SHP77 (cell line): ENCODE data around the gene PDIA4.
"Not testable (repeated sequence)": the region's sequence is repeated elsewhere in the genome, so short reads cannot be mapped to it uniquely, and the experiment has no call there.

ENCODE experiments used
- DNase-seq, 2 experiments: peaks; one replicate each; lab custom pipeline; 2025; lab: John Stamatoyannopoulos, UW

PDIA4 gene

GRCh38 chr7:149003018-149003417, 25.3 kb downstream of the PDIA4 start:
- no peak for DNase-seq

DNA sequence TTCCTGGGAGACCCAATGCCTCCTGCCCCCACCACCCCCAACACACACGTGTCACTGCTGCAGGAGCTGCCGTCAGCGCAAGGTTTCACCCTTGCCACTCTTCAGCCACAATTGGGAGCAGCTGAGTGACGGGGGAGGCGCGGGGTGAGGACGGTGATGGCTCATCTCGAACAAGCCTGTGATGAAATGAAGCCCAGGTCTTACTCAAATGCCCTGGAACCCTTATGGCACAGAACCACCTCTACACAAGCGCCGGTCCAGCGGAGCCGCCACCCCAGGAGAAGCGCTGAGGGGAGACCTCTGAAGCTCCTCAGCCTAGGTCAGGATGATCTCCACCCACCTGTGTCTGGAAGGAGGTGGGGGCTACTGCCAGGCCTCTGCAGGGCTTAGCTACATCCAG, 25.7 kb downstream of the PDIA4 start:
- no peak for DNase-seq

DNA sequence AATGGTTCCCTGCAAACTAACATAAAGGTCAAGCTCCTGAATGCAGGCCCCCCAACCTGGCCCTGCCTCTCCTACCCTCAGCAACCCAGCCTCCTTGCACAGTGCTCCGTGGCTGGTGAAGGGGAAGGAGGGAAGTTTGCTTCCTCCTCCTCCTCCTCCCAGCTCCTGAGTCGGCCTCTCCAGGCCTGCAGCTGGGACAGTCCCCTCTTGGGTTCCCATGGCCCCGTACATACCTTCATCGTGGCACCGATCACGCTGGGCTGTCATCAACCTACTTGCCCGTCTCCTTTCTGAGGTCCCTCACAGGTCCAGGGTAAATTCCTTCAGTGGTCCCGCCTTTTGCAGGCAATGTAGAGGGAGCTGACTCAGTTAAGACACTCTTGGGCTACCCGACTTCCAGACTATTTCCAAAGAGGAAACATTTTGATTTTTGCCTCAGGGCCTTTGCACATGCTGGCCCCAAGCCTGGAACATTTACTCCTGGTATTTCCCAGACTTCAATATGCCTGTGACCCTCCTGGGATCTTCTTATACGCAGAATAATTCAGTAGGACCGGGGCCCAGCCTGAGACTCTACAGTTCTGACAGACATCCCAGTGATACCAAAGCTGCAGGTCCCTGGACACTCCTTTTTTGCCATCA, 26.8 kb downstream of the PDIA4 start:
- DNase-seq, result no peak

GRCh38 chr7:149000961-149001360, 27.3 kb downstream of the PDIA4 start:
- DNase-seq, result no peak

GRCh38 chr7:148999192-148999591, 29.1 kb downstream of the PDIA4 start:
- no peak for DNase-seq

- DNase-seq, result no peak
Measured at GRCh38 chr7:148997497-148997896, 30.8 kb downstream of the PDIA4 start.

DNA sequence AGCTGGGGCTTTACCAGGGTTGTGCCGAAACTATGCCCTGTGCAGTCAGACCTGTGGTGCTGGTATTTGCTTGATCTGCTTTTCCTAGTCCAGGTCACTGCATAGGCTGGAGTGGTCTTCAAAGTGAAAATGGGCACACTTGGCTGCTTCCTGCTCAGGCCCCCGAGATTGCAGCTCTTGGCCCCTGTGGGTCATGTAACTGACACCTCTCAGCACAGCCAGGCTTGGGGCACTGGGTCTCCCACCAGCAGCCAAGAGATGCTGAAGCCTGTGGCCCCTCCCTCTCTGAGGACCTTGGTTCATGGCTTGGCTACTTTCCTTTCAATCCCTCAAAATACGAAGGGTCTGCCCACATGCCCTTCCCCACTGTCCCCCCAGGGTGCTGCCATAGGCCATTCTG, 33.7 kb downstream of the PDIA4 start:
- DNase-seq, result no peak

DNA sequence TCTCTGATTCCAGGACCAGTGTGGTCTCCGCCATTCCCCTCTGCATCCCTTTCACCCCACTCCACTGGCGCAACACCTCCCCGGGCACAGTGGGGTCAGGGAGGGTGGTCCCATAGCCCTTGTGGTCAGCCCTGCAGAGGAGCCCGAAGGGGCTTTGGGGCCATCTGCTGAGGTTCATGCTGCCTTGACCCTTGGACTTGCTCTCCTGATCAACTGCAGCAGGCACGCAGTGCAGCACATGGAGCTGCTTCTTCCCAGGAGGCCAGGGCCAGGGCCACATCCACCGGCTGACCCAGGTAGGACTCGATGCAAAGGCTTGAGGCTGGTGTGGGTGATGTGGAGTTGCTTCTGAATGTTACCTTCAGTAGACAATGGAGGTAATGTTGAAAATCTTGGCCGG, 35.1 kb downstream of the PDIA4 start:
- no peak for DNase-seq

DNA sequence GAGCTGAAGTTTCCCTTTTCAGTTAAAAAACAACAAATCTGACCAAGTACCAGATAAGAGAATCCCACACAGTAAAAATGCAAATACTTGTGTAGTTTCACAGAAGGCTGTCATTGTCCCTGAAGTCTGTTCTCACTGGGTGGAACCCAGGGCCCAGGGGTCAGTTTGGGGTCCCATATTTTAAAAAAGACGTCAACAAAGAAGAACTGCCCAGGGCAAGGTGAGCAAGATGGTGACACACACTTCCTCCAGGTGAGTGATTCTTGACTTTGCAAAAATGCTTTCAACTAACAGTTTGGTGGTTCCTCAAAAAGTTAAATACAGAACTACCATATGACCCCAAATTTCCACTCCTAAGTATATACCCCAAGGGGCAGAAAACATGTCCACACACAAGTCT, 36.8 kb downstream of the PDIA4 start:
- DNase-seq, result no peak

- peak; percentile 16 to 33 for DNase-seq
Measured at GRCh38 chr7:148987751-148988512, 40.4 kb downstream of the PDIA4 start.

DNA sequence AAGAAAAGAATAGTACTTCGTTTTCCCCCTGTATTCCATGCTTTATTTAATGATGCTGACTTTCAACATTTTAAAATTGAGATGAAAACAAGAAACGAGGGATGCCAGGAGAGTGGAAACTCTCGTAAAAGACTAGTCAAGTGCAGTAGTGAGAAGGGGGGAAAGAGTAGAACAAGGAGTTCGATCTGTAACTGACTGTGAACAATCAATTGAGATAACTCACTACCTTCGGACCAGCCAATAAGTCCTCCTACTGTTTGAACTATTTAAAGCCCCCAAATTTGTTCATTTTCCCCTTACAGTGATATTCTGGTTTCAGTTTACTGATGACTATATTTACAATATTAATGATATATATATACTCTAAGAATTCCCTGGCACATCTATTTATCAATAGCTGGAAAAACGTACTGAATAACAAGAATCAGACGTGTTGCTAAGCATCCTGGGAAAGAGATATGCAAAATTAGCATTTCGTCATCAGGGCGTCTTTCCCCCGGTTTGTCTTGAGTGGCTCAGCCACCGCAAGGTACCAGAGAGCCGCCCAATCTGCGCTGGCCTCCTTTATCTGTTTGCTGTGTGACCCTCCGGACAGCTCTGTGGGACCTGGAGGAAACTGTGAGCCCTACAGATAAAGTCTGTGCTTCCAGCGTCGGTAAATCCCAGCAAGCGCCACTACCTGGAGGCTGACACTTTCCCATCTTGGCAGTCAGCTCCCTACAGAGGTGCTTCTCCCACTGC, 41.1 kb downstream of the PDIA4 start:
- DNase-seq, result peak; percentile 80 to 84

GRCh38 chr7:148986742-148987009, 41.6 kb downstream of the PDIA4 start:
- DNase-seq, result no peak

DNA sequence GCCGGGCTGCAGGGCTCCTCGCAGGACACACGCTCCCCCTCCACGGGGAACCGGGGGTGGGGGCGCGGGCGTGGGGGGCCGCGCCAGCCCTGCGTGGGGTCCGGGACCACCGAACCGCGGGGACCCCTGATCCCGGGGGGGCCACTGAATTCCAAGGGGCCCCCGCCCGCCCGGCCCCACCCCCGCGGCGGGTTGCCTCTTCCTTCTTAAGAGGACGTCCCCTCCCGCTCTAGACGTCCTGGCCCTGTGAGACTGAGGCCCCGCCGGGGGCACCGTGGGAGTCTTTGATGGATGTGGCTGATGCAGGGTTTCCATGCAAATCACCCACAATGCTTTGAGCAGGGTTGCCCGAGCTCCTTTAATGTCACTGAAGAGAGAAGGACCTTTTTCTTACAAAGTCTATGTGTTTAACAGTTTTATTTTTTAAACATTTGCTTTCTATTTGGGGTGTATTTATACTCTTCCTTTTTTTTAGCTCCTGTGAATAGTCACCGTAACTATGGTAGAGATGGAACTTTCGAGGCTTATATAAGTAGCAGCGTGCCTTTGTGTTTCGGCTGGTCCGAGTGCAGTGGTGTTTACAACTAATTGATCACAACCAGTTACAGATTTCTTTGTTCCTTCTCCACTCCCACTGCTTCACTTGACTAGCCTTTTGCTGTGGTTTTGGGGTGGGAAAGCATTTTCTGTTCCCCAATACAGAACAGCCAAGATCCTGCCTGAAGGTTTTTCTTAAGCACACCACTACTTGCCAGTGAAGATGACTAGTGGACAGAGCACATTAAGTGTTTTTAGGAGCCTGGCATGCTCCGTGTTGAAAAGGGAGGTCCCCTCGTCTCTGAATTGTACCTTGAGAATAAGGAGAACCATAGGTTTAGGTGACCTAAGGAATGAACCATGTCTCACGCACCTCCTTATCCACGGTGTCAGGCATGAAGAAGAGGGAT, 44.8 kb downstream of the PDIA4 start:
- DNase-seq, result peak; percentile 57 to 82

GRCh38 chr7:148982654-148983199, 45.6 kb downstream of the PDIA4 start:
- DNase-seq, result peak in 1 of 2 experiments; percentile 17

DNA sequence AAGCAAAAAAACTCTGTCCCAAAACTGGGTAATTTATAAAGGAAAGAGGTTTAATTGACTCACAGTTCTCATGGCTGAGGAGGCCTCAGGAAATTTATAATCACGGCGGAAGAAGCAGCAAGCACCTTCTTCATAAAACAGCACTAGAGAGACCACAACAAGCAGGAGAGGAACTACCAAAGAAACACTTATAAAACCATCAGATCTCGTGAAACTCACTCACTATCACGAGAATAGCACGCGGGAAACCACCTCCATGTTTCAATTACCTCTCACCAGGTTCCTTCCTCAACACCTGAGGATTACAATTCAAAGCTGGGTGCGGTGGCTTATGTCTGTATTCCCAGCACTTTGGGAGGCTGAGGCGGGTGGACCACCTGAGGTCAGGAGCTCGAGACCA, 48.5 kb downstream of the PDIA4 start:
- DNase-seq, result no peak

DNA sequence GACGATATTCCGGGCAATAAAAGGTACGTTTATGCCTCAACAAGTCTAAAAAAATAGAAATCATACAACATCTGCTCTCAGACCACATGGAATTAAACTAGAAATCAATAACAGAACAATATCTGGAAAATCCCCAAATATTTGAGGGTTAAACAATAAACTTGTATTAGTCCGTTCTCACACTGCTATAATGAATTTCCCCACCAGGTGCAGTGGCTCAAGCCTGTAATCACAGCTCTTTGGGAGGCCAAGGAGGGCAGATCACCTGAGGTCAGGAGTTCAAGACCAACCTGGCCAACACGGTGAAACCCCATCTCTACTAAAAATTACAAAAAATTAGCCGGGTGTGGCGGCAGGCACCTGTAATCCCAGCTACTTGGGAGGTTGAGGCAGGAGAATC, 49.2 kb downstream of the PDIA4 start:
- not testable (repeated sequence) for DNase-seq

GRCh38 chr7:148978091-148978490, 50.2 kb downstream of the PDIA4 start:
- no peak for DNase-seq

- no peak for DNase-seq
Measured at GRCh38 chr7:148975896-148976295, 52.4 kb downstream of the PDIA4 start.

DNA sequence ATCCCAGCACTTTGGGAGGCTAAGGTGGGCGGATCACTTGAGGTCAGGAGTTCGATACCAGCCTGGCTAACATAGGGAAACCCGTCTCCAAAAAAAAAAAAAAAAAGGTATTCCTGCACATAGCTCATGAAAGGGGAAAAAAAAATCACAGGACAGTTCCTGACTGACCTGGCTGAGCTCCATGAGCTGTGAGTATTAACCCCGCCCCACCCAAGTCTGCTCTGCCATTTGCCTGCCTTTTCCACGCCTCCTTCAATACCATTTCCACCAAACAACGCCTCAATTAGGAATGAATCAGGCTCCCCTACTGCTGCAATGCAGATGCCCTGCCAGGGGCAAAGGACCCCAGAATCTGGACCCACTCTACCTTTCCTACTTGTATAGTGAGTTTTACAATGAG, 55.0 kb downstream of the PDIA4 start:
- no peak for DNase-seq

DNA sequence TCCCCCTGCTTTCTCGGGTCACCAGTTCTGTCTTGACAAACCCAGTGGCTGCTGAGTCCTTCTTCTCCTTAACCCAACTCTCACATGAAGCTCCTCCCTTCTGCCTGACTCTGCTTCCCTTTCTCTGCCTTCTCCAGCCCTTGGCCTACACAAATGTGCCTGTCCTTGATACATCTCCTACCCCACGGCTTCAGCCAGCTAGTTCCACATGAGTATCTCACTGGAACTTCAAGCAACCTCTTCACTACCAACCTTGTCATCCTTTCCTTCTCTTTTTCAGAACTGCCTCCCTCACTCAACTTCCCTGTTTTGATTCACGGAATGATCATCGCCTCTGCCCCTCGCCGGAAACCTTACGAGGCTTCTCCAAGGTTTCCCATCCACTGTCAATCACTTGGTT, 55.9 kb downstream of the PDIA4 start:
- DNase-seq, result no peak

GRCh38 chr7:148967602-148968001, 60.7 kb downstream of the PDIA4 start:
- DNase-seq, result no peak

- DNase-seq, result no peak
Measured at GRCh38 chr7:148967032-148967372, 61.3 kb downstream of the PDIA4 start.
